ENCODE measurements around the gene NUP62. TPM values are rescaled to one million over a fixed set of nuclear protein-coding genes. Genes with fewer than 3 reads are reported as not detected.

Gene NUP62
- total and polyA plus RNA-seq, 2 of the 4 experiments (the other 2 are of a cell fraction), result 21.3 to 29.7 TPM

- no peak overlapping the region for H3K27ac ChIP-seq (ENCODE audit: insufficient read depth, low read length)
- peaks cover 13% of the 10 kb centered on the region for H3K27me3 ChIP-seq (ENCODE audit: control insufficient read depth, insufficient read depth, low read length)
- ChIA-PET POLR2A (ENCODE audit: unreplicated experiment) (no interaction called here), CTCF (no interaction called here)
- H3K79me1 ChIP-seq (ENCODE audit: low read depth in 1 of 2, low read length in 2 of 2), result no peaks in the 10 kb centered on the region
- H3K36me3 ChIP-seq (ENCODE audit: control insufficient read depth, insufficient read depth, low read length), result no peaks in the 10 kb centered on the region
- no peak overlapping the region for H3K4ac ChIP-seq (ENCODE audit: low read depth, low read length)
- BruUV-seq (replicated peaks), result no TSS peak
- no peak overlapping the region for H2BK120ac ChIP-seq (ENCODE audit: low read depth, low read length)
- H2AFZ ChIP-seq (replicated peaks; ENCODE audit: low read length, poor library complexity), result no peak overlapping the region
- H3K4me2 ChIP-seq (ENCODE audit: low read depth, low read length), result no peak overlapping the region
- dilution Hi-C loops (cut with HindIII; ENCODE audit: low sequenced_read_pairs, unreplicated experiment) (no loop called here), in situ Hi-C loops (cut with MboI; ENCODE audit: low sequenced_read_pairs) (no loop called here), intact Hi-C loops (cut with micrococcal nuclease) (no loop called here)
- no peak for TF ChIP-seq CEBPB (IDR thresholded peaks at IDR 0.05; ENCODE audit: low read depth, low read length)
- TF ChIP-seq FOS (IDR thresholded peaks at IDR 0.05; ENCODE audit: low read depth, low read length), result no peak
- no peak for TF ChIP-seq POLR2A (IDR thresholded peaks at IDR 0.05; ENCODE audit: low read depth, low read length)
- no peak for TF ChIP-seq MXI1 (IDR thresholded peaks at IDR 0.05; ENCODE audit: borderline replicate concordance, low read depth, low read length)
- TF ChIP-seq MAFK (IDR thresholded peaks at IDR 0.05; ENCODE audit: low read depth, low read length), result no peak
- TF ChIP-seq ELK1 (IDR thresholded peaks at IDR 0.05; ENCODE audit: borderline replicate concordance, low read depth, low read length), result no peak
- no peak for TF ChIP-seq SMC3 (IDR thresholded peaks at IDR 0.05; ENCODE audit: low read depth, low read length)
- no peak for TF ChIP-seq USF2 (IDR thresholded peaks at IDR 0.05; ENCODE audit: low read depth, low read length)
- no peaks in the 10 kb centered on the region for H3K9me1 ChIP-seq (ENCODE audit: insufficient read depth, low read length)
- H3K18ac ChIP-seq (ENCODE audit: low read depth, low read length), result no peak overlapping the region
- H4K20me1 ChIP-seq (ENCODE audit: insufficient read depth, low read length), result no peaks in the 10 kb centered on the region
- H2AK9ac ChIP-seq (replicated peaks; ENCODE audit: low read depth, low read length, poor library complexity), result no peak overlapping the region
- H3K56ac ChIP-seq (ENCODE audit: extremely low read depth, insufficient read depth, low read length), result no peak overlapping the region
- H3K9ac ChIP-seq (ENCODE audit: low read depth, low read length), result no peak overlapping the region
- ATAC-seq (ENCODE audit: low read depth), result no peak
- H2AK5ac ChIP-seq (ENCODE audit: low read depth, low read length), result no peak overlapping the region
- H2BK15ac ChIP-seq (ENCODE audit: low read depth, low read length), result no peak overlapping the region
- DNase-seq, result no peak
- no peak overlapping the region for H2BK20ac ChIP-seq (ENCODE audit: low read depth, low read length)
- no peak overlapping the region for H2BK5ac ChIP-seq (ENCODE audit: low read depth, low read length, poor library complexity, severe bottlenecking)
- 53% methylated on average over 2 of the region's 13 CpGs; no CpG with 5 or more reads in 1 of the 2 experiments for WGBS, 2 experiments (ENCODE audit: extremely low coverage in 2 of 2, insufficient read length in 1 of 2)
- H3K14ac ChIP-seq (replicated peaks; ENCODE audit: low read depth, low read length), result no peak overlapping the region
- H3K9me3 ChIP-seq (ENCODE audit: control insufficient read depth, insufficient read depth, low read length), result no peaks in the 10 kb centered on the region
- no peaks in the 10 kb centered on the region for H3K4me1 ChIP-seq (ENCODE audit: control insufficient read depth, insufficient read depth, low read length)
- H3K4me3 ChIP-seq (ENCODE audit: insufficient read depth, low read depth, low read length), result no peak overlapping the region
- no peak overlapping the region for H4K91ac ChIP-seq (ENCODE audit: insufficient read depth, low read depth, low read length)
- H4K8ac ChIP-seq (ENCODE audit: low read depth in 2 of 2, low read length in 2 of 2), result no peak overlapping the region
- no peak overlapping the region for H3K23ac ChIP-seq (ENCODE audit: low read depth, low read length)
- H4K5ac ChIP-seq (ENCODE audit: low read depth, low read length), result no peak overlapping the region
These were observed 23.6 kb upstream of the NUP62 start for GRCh38 chr19:49952906-49953305.
